RCC 7860 (cell line): ENCODE measurements around the gene MARCHF11.

ENCODE experiments used
- DNase-seq: peaks from one replicate; pipeline ENCODE4 v3.0.0-alpha.2; 2015; ENCODE audit warnings: low spot score
- FAIRE-seq: peaks from 2 replicates; lab custom pipeline; 2012; peaks lifted over from hg19 to GRCh38; lab: Jason Lieb, UNC

The MARCHF11 gene

GRCh38 chr5:16064135-16064893, 115.3 kb downstream of the MARCHF11 start:
- FAIRE-seq (no peak), DNase-seq (no peak)

DNA sequence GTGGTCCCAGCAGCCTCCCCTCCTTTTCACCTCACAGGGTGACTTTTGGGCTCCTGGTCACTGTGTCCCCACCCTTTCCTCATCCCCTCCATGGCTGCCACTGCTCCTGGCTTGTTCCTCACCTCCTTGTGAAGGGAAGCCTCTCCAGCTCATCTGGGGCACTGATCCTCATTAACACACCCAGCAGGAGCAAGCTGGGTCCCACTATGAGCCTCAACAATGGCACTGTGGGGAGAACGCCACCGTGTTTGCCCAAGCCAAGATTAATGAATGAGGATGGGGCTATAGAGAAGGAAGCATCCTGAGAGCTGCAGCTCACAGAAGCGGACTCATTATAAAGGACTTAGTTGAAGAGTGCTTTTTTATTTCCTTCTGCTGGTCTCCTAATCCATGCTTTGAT, 118.4 kb downstream of the MARCHF11 start:
- no peak for DNase-seq
- FAIRE-seq = no peak

DNA sequence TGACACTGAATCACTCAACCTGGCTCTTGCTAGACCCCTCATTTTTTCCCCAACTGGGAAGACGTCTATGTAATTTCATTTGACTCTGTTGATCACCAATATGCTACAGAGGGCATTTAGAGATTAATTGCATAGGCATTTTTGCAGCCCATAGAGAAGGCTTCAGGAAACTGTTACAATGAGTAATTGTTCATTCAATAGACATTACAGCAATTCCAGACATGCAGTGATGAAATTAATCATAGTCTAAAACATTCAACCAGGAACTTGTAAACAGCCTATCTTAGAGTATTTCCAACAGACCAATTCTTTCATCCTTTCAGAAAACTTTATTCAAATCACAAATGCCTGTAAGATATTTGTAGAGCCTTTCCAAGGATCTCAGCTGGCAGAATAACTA, 122.3 kb downstream of the MARCHF11 start:
- FAIRE-seq = no peak

DNA sequence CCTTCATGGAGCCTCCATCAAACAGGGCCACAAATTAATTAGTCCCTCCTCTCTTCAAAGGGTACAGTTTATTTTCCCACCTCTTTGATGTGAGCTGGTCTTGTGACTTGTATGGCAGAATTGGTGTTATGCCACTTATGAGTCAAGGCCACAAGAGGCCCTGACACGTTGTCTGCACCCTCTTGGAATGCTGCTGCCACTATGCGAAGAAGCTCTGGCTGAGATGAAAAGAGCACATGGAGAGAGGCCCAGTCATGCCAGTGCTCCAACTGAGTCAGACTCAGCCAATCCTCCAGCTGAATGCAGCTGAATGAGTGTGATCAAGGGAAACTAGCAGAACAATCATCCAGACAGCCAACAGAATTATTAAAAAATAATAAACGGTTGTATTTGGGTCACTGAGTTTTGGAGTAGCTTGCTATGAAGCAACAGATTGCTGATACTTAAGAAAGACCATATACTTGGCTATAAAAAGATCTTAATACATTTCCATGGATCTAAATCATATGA, 128.3 kb downstream of the MARCHF11 start:
- peak; percentile 55 for DNase-seq
- no peak for FAIRE-seq

More for the DNA sequence above, 122.3 kb downstream of the MARCHF11 start:
- no peak for DNase-seq

GRCh38 chr5:16050414-16050813, 129.2 kb downstream of the MARCHF11 start:
- FAIRE-seq (no peak), DNase-seq (no peak)

DNA sequence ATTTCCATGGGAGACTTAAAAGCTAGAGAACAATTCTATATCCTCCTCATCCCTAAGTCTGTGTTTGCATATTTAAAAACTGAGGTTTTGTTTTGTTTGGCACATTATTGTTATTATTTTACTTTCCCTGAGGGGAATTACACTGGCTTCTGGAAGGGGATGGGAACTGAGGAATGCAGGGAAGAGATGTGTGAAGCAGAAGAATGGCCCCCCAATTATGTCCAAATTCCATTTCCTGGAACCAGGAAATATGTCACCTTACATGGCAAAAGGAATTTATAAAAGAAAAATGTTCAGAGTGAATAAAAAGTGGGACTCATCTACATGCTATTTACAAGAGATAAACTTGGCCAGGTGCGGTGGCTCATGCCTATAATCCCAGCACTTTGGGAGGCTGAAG, 129.8 kb downstream of the MARCHF11 start:
- no peak for FAIRE-seq
- no peak for DNase-seq

- DNase-seq = no peak
- no peak for FAIRE-seq
Observed at GRCh38 chr5:16048132-16048531, 131.5 kb downstream of the MARCHF11 start.

DNA sequence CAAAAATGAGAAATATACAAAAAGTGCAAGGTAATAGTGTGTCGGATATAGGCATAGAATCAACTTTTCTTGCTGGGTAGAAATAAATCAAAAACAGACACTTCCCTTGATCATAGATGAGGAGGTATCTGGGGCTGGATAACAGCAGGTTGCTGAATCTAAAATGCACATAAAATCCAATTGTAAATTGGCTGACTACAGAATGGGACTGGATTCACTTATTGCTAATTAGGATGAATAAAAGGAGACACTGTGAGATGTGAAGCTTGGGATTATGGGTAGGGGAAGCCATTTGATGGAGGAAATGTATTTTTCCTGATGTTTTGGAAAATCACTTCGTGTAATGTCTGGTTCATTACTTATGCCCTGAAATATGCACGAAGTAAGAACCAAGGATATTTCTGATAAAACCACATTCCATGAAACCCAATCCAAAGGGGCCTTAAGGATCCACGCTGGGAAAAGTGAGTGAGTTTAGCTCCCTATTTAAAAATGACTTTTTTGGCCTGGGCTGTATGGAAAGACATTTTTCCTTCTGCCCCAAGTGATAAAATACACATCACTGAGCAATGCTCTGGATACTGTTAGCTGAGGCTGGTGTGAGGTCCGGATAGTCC, 136.1 kb downstream of the MARCHF11 start:
- FAIRE-seq (no peak), DNase-seq (no peak)

- DNase-seq (peak; percentile 66), FAIRE-seq (peak; percentile 21)
Observed at GRCh38 chr5:16037121-16037845, 142.3 kb downstream of the MARCHF11 start.

DNA sequence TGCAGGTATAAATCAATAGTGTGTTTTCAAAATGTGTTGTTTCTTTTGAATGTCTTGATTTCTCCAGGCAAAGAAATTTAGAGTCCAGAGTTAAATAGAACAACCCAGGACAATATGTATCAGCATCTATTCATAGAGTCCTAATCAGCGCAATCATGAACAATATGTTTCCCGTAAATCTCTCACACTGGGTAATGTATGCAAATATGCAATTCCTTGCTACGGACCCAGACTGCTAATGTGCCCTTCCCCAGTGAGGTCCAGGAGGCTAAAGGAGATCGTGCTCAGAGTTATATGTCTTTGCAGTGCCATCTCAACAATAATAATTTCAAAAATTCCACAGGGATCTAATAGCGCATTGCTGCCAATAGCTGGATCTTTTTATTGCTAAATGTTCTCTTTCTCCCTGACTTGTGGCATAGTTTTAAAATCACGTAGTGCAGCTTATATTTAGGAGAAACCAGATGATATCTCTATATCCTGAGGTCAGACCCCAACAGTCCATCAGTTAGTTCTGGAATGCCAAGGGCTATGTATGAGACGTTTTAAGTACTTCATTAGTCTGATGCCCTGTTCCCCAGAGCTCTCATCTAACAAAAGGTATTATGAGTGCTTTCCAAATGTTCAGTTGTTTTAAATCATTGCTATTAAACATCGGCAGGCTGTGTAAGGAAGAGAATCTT, 145.1 kb downstream of the MARCHF11 start:
- DNase-seq (no peak), FAIRE-seq (no peak)

DNA sequence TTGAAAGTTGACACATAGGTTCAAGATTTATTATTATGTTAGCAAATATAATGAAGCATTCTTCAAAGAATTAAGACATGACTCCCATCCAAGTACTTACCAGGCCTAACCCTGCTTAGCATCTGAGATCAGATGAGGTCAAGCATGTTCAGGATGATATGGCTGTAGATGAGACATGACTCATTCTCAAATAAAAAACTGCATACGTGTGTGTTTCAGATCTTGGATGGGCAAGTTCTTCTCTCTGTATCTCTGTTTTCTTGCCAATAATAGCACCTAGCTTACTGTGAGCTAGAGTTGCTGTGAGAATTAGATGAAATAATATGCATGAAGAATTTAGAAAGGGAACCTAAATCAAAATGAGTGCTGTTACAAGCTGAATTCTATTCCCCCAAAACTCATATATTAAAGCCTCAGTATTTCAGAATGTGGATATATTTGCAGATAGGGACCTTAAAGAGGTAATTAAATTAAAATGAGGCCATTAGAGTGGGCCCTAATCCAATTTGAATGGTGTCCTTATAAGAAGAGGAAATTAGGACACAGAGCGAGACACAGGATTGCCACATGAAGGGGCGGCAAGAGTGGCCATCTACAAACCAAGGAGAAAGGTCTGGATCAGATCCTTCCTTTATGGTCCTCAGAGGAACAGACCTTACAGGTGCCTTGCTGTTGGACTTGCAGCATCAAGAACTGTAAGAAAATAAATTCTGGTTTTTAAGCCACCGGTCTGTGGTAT, 146.2 kb downstream of the MARCHF11 start:
- FAIRE-seq = no peak
- DNase-seq = no peak

DNA sequence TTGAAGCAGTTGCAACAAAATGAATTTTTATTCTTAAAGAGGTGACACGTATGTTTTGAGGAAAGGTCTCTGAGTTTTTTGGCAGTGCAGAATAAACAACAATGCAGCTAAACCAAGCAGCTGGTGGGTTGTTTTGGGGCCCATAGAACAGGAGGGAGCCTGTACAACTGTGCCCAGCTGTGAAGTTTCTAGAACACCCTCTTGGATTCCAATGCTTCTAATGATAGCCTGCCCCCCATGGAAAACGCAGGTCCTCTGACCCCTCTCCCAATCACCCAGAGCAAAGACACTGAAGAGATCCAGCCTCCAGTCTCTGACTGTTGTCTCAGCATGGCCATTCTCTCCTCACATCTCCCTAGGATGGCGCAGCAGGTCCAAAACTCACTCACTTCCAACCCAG, 150.9 kb downstream of the MARCHF11 start:
- DNase-seq (no peak), FAIRE-seq (no peak)

- DNase-seq (no peak), FAIRE-seq (no peak)
Observed at GRCh38 chr5:16025681-16026080, 153.9 kb downstream of the MARCHF11 start.

DNA sequence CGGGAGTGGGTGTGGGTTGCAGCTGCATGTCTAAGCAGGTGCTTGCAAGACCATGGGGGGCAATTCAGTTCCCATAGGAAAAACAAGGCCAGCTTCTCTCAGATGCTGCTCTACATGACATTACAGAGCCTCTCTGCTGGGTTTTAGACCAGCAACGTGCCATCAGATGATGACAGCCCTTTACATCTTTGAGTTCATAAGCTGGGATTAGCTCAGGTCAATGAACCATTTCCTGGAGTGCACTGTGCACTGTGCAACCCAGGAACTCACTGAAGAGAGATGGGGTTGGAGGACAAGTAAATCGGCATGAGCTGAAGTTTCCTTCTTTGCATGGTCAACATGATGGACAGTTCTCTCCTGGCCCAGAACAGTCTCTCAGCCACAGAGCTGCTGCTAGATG, 160.6 kb downstream of the MARCHF11 start:
- DNase-seq (no peak), FAIRE-seq (no peak)

- FAIRE-seq (no peak), DNase-seq (no peak)
Observed at GRCh38 chr5:16017720-16018119, 161.9 kb downstream of the MARCHF11 start.
